OCI-LY3 (cell line): ENCODE data around the gene MYO16.

Source experiments
- H2AFZ ChIP-seq: fragments of 200-600, 300-600 bp; shearing (Covaris generic); 2 replicates; pipeline ENCODE4 v1.6.0; 2014; ENCODE audit warnings: antibody characterized with exemption, low read depth, low read length
- H3K27ac ChIP-seq: fragments of 200-600, 300-600 bp; sonication (generic); 2 replicates; pipeline ENCODE4 v1.5.1; 2014; ENCODE audit warnings: mild to moderate bottlenecking, low read length, moderate library complexity, mixed read lengths
- H3K27me3 ChIP-seq: fragments of 200-600, 300-600 bp; sonication (generic); 2 replicates; pipeline ENCODE4 v1.6.1; 2014; ENCODE audit warnings: low read depth, low read length, mixed read lengths
- H3K36me3 ChIP-seq: fragments of 200-600, 300-600 bp; sonication (generic); replicated peaks from 2 replicates; pipeline ENCODE3; 2014; ENCODE audit warnings: low read depth, low read length, mixed read lengths
- H3K4me1 ChIP-seq: fragments of 300-600, 200-600 bp; sonication (generic); 2 replicates; pipeline ENCODE4 v1.6.1; 2014; ENCODE audit warnings: low read length, mixed read lengths
- H3K4me2 ChIP-seq: fragments of 200-600, 300-600 bp; sonication (generic); 2 replicates; pipeline ENCODE4 v1.6.1; 2014; ENCODE audit warnings: low read length, mixed read lengths
- H3K4me3 ChIP-seq: fragments of 300-600, 200-600 bp; sonication (generic); 2 replicates; pipeline ENCODE4 v1.5.1; 2014; ENCODE audit warnings: antibody characterized with exemption, mild to moderate bottlenecking, low read length, moderate library complexity
- H3K79me2 ChIP-seq: fragments of 300-600, 200-600 bp; shearing (Covaris generic); 2 replicates; pipeline ENCODE4 v1.6.1; 2014; ENCODE audit warnings: mild to moderate bottlenecking, low read length, mixed read lengths
- H3K9ac ChIP-seq: fragments of 300-600, 200-600 bp; shearing (Covaris generic); 2 replicates; pipeline ENCODE4 v1.6.0; 2014; ENCODE audit warnings: mild to moderate bottlenecking, low read length, moderate library complexity
- H3K9me3 ChIP-seq: fragments of 200-600, 300-600 bp; shearing (Covaris generic); 2 replicates; pipeline ENCODE4 v1.6.1; 2014; ENCODE audit warnings: low read length, mixed read lengths; ENCODE audit not compliant: insufficient read depth
- H4K20me1 ChIP-seq: fragments of 200-600, 300-600 bp; sonication (generic); 2 replicates; pipeline ENCODE4 v1.6.1; 2016; ENCODE audit warnings: low read length, mixed read lengths; ENCODE audit not compliant: insufficient read depth
- CTCF ChIP-seq: fragments of 200-600, 300-600 bp; sonication (generic); IDR thresholded peaks from 2 replicates; pipeline ENCODE4 v1.5.1; 2014; ENCODE audit warnings: antibody characterized with exemption, low read length, low read depth
- EZH2phosphoT487 ChIP-seq: fragments of 200-600 bp; shearing (Covaris generic); IDR thresholded peaks from 2 replicates; pipeline ENCODE4 v1.6.1; 2018; ENCODE audit warnings: antibody characterized with exemption, mixed run types, low read depth

MYO16 gene

GRCh38 chr13:109093998-109094397 lies 464.6 kb downstream of the MYO16 start:
- Histone ChIP-seq H3K36me3 (no peaks in the 10 kb centered on the region), H3K9me3 (no peaks in the 10 kb centered on the region), H3K4me2 (no peak overlapping the region), H3K79me2 (no peaks in the 10 kb centered on the region), H3K27ac (no peak overlapping the region), H3K4me1 (no peaks in the 10 kb centered on the region), H2AFZ (no peak overlapping the region), H3K9ac (no peak overlapping the region), H4K20me1 (no peaks in the 10 kb centered on the region), H3K4me3 (no peak overlapping the region), H3K27me3 (peaks cover 4% of the 10 kb centered on the region; the same call in 1 of the 2 replicates)
- no peak for TF ChIP-seq EZH2phosphoT487
- no peak for TF ChIP-seq CTCF

- no peaks in the 10 kb centered on the region for H3K9me3 ChIP-seq
- no peaks in the 10 kb centered on the region for H3K4me1 ChIP-seq
- H3K27ac ChIP-seq: no peak overlapping the region
- no peaks in the 10 kb centered on the region for H4K20me1 ChIP-seq
- H3K9ac ChIP-seq: no peak overlapping the region
- no peak overlapping the region for H3K4me2 ChIP-seq
- H3K36me3 ChIP-seq: no peaks in the 10 kb centered on the region
- no peak for TF ChIP-seq CTCF
- no peak for TF ChIP-seq EZH2phosphoT487
- H2AFZ ChIP-seq: no peak overlapping the region
- H3K79me2 ChIP-seq: no peaks in the 10 kb centered on the region
- H3K4me3 ChIP-seq: no peak overlapping the region
- peaks cover 3% of the 10 kb centered on the region; the same call in 1 of the 2 replicates for H3K27me3 ChIP-seq
Measured at GRCh38 chr13:109095126-109095525, 465.7 kb downstream of the MYO16 start.

- Histone ChIP-seq H3K36me3 (no peaks in the 10 kb centered on the region), H3K9me3 (no peaks in the 10 kb centered on the region), H3K27ac (no peak overlapping the region), H3K4me1 (no peaks in the 10 kb centered on the region), H3K9ac (no peak overlapping the region), H3K4me2 (no peak overlapping the region), H2AFZ (no peak overlapping the region), H4K20me1 (no peaks in the 10 kb centered on the region), H3K79me2 (no peaks in the 10 kb centered on the region), H3K27me3 (peaks cover 7% of the 10 kb centered on the region; the same call in 1 of the 2 replicates), H3K4me3 (no peak overlapping the region)
- TF ChIP-seq CTCF: no peak
- no peak for TF ChIP-seq EZH2phosphoT487
Measured at GRCh38 chr13:109096101-109096500, 466.7 kb downstream of the MYO16 start.

- Histone ChIP-seq H3K36me3 (no peaks in the 10 kb centered on the region), H4K20me1 (no peaks in the 10 kb centered on the region), H3K27ac (no peak overlapping the region), H3K9ac (no peak overlapping the region), H3K27me3 (peaks cover 27% of the 10 kb centered on the region; the same call in 1 of the 2 replicates), H3K9me3 (no peaks in the 10 kb centered on the region), H3K4me3 (no peak overlapping the region), H3K79me2 (no peaks in the 10 kb centered on the region), H2AFZ (no peak overlapping the region), H3K4me1 (no peaks in the 10 kb centered on the region), H3K4me2 (peak overlapping the region; percentile 6; the same call in 1 of the 2 replicates)
- TF ChIP-seq CTCF (no peak), EZH2phosphoT487 (no peak)
Measured at GRCh38 chr13:109100705-109101304, 471.4 kb downstream of the MYO16 start.
